ENCODE data around the gene CRYBG2. TPM values are rescaled to one million over a fixed set of nuclear protein-coding genes. Genes with fewer than 3 reads are reported as not detected.

Gene CRYBG2
- total and polyA plus RNA-seq, 10 of the 15 experiments (the other 5 are each of a cell fraction or from before 2014, with no cell fraction given): 0.03 to 1.2 (median 0.11) TPM; not detected in 4

- TF ChIP-seq MLLT1 (IDR thresholded peaks at IDR 0.05): no peak
- TF ChIP-seq ATF7 (IDR thresholded peaks at IDR 0.05; ENCODE audit: low read depth): no peak
These were observed 75.6 kb downstream of the CRYBG2 start (continued) for GRCh38 chr1:26278303-26278702.

- ATAC-seq: no peak
- H3K36me3 ChIP-seq (ENCODE audit: control insufficient read depth in 2 of 2, insufficient read depth in 2 of 2, low read length in 1 of 2): peaks cover 14 to 18% of the 10 kb centered on the region in 2 experiments
These were observed 76.2 kb downstream of the CRYBG2 start for GRCh38 chr1:26277719-26278118.

More at GRCh38 chr1:26277719-26278118, 76.2 kb downstream of the CRYBG2 start:
- Histone ChIP-seq H4K20me1 (ENCODE audit: control insufficient read depth, insufficient read depth) (no peaks in the 10 kb centered on the region), H3K27ac (ENCODE audit: control insufficient read depth, insufficient read depth) (0 out of 2 replicates have a peak overlapping the region, but pooled peaks have one; percentile 13), H3K4me1 (ENCODE audit: control insufficient read depth, insufficient read depth, low read length) (peaks cover 42% of the 10 kb centered on the region), H3K9me3 (replicated peaks; ENCODE audit: control insufficient read depth, insufficient read depth, low read length) (no peaks in the 10 kb centered on the region), H3K27me3 (replicated peaks in 1 of 2; ENCODE audit: control insufficient read depth in 2 of 2, insufficient read depth in 2 of 2, low read length in 1 of 2) (no peaks in the 10 kb centered on the region), H3K4me2 (ENCODE audit: control insufficient read depth, insufficient read depth) (no peak overlapping the region), H2AFZ (ENCODE audit: control insufficient read depth, low read depth, low read length) (no peak overlapping the region), H3K4me3 (no peak overlapping the region), H3K9ac (ENCODE audit: control insufficient read depth, insufficient read depth, low read length) (no peak overlapping the region), H3K79me2 (ENCODE audit: control insufficient read depth, insufficient read depth, low read length) (peaks cover 26% of the 10 kb centered on the region)
- DNase-seq (ENCODE audit: low read depth, low spot score) (no peak), FAIRE-seq (no peak)
- no TSS peak for BruUV-seq (replicated peaks)
- ChIA-PET SMC1A (ENCODE audit: uncharacterized antibody, unreplicated experiment) (interaction anchor here (0.9 to 9.1 kb wide), 8 partner anchors 7 to 139 kb away, joined by 3 to 119 read pairs (median 5); partner anchors contain the start of genes CD52, CEP85 and ZNF593OS), RAD21 (ENCODE audit: unreplicated experiment) (interaction anchor here (1.3 to 8.9 kb wide), 4 partner anchors 11 to 139 kb away, joined by 6 to 113 read pairs (median 8); partner anchors contain the start of gene CD52), CTCF (interaction anchor here (0.8 to 18.0 kb wide), 8 partner anchors 10 to 139 kb away, joined by 3 to 879 read pairs (median 38); partner anchors contain the start of genes CD52 and CEP85), POLR2A (interaction anchor here (0.5 to 3.5 kb wide), 2 partner anchors 42 to 1114 kb away, joined by 5 to 31 read pairs; partner anchors contain the start of genes CD52 and GPR3)
- intact Hi-C loops (cut with micrococcal nuclease; ENCODE audit: unreplicated experiment) (no loop called here), in situ Hi-C loops (cut with MboI) (no loop called here)
- TF ChIP-seq RAD51 (IDR thresholded peaks at IDR 0.05) (no peak), PML (IDR thresholded peaks at IDR 0.05; ENCODE audit: low read length) (no peak), ASH2L (IDR thresholded peaks at IDR 0.05; ENCODE audit: borderline replicate concordance, low read depth) (no peak), NRF1 (conservative IDR thresholded peaks at IDR 0.05; ENCODE audit: low read depth, low read length) (no peak), ATF2 (IDR thresholded peaks at IDR 0.05; ENCODE audit: low read length) (no peak), ZBTB40 (IDR thresholded peaks at IDR 0.05; ENCODE audit: borderline replicate concordance) (no peak), HDAC2 (IDR thresholded peaks at IDR 0.05) (no peak), STAT3 (IDR thresholded peaks at IDR 0.05; ENCODE audit: low read depth, low read length) (no peak)
- 95% methylated on average over 1 of the region's 1 CpG for WGBS (ENCODE audit: insufficient coverage, insufficient replicate concordance, low lambda C conversion rate, missing lambda C conversion rate)

Data from GM12878 (cell line).